Nephron progenitor cell (in vitro differentiated cells): Measurements from ENCODE around the gene ASB9.

Source experiments
- DNase-seq: peaks from one replicate; pipeline ENCODE4 v3.0.0; 2021
- H3K27ac Mint-ChIP-seq: 2 replicates; pipeline ENCODE4 v1.8.0; 2021; ENCODE audit warnings: mild to moderate bottlenecking, moderate library complexity, mixed read lengths
- H3K27me3 Mint-ChIP-seq: 2 replicates; pipeline ENCODE4 v1.8.0; 2021; ENCODE audit warnings: mild to moderate bottlenecking, low read depth, mixed read lengths; ENCODE audit not compliant: poor library complexity
- H3K36me3 Mint-ChIP-seq: 2 replicates; pipeline ENCODE4 v1.8.0; 2021; ENCODE audit warnings: low read depth, mixed read lengths
- H3K4me1 Mint-ChIP-seq: 2 replicates; pipeline ENCODE4 v1.8.0; 2021; ENCODE audit warnings: mixed read lengths
- H3K4me3 Mint-ChIP-seq: 2 replicates; pipeline ENCODE4 v1.8.0; 2021; ENCODE audit warnings: mild to moderate bottlenecking, moderate library complexity, mixed read lengths
- H3K9me3 Mint-ChIP-seq: 2 replicates; pipeline ENCODE4 v1.8.0; 2021; ENCODE audit warnings: mild to moderate bottlenecking, moderate library complexity, mixed read lengths
- TF ChIP-seq, protein P1 (sequence below): fragments of 200-600 bp; sonication (generic); IDR thresholded peaks from 2 replicates; pipeline ENCODE4 v1.5.0; 2021; ENCODE audit warnings: antibody characterized with exemption

Gene ASB9, protein sequence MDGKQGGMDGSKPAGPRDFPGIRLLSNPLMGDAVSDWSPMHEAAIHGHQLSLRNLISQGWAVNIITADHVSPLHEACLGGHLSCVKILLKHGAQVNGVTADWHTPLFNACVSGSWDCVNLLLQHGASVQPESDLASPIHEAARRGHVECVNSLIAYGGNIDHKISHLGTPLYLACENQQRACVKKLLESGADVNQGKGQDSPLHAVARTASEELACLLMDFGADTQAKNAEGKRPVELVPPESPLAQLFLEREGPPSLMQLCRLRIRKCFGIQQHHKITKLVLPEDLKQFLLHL

DNA sequence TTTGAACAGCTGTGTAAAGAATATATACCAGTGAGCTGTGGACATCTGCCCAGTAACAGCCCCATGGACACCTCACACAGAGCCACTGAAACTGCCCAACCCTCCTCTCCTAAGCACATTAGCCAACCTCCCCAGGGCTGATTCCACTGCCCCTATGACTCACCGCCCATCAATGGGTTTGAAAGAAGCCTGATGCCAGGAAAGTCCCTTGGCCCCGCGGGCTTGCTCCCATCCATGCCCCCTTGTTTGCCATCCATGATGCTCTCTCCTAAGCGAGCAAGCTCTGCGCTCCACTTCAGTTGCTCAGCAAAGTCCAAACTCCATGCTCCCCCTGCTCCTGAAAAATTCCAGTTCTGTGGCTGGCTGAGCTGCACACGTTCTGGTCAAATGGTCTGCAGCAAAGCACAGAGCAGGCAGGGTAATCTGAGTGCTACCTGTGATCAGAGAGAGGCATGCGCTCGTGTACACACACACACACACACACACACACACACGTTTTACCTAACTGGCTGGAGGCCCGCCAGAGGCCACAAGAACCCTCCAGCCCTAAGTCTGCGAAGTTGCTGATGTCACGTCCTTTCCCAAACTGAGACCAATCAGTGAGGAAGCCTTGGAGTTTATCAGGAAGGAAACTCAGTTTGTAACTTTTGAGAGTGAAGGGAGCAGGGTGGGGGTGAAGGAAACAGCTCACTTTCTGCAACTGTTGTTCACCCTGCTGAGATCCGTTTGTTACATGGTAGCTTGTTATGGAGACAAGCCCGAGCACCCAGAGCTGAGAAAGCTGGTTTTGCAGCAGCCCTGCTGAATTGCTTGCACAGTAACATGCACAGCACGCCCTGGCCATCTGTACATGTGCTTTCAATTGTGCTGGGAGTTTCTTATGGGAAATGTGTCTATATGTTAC lies at the start of gene ASB9:
TSS of gene ASB9 (minus strand) at position 466 of the 904 bp plus-strand sequence. CDS start at position 257, 209 bp downstream.
- peaks cover 10% of the 10 kb centered on the region for H3K4me1 Mint-ChIP-seq
- H3K36me3 Mint-ChIP-seq = no peaks in the 10 kb centered on the region
- DNase-seq = peak; percentile 19
- TF ChIP-seq, protein P1, sequence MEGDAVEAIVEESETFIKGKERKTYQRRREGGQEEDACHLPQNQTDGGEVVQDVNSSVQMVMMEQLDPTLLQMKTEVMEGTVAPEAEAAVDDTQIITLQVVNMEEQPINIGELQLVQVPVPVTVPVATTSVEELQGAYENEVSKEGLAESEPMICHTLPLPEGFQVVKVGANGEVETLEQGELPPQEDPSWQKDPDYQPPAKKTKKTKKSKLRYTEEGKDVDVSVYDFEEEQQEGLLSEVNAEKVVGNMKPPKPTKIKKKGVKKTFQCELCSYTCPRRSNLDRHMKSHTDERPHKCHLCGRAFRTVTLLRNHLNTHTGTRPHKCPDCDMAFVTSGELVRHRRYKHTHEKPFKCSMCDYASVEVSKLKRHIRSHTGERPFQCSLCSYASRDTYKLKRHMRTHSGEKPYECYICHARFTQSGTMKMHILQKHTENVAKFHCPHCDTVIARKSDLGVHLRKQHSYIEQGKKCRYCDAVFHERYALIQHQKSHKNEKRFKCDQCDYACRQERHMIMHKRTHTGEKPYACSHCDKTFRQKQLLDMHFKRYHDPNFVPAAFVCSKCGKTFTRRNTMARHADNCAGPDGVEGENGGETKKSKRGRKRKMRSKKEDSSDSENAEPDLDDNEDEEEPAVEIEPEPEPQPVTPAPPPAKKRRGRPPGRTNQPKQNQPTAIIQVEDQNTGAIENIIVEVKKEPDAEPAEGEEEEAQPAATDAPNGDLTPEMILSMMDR = no peak
- no peak within 1 kb of the TSS for H3K4me3 Mint-ChIP-seq
- H3K27ac Mint-ChIP-seq = peak within 1 kb of the TSS; percentile 20
- no peaks in the 10 kb centered on the region for H3K27me3 Mint-ChIP-seq
- H3K9me3 Mint-ChIP-seq = peaks cover 23% of the 10 kb centered on the region

DNA sequence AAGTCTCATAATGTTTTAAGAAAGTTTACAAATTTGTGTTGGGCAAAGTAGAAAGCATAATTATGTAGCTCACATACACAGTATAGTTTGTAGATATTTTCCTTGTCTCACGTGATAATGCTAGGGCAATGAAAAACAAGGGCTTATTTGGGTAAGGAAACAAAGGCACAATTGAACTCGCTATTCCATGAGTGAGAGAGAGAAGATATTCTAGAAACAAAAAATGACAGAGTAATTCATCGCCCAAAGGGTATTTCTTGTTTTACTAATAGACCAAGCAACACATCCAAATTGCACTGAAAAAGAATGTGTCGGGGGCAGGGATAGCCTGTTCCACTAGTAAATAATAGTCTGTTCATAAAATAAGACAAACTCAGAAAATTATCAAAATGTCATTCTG lies 49.2 kb upstream of the ASB9 start:
- Mint-ChIP-seq H3K27me3 (peaks cover 3% of the 10 kb centered on the region), H3K9me3 (no peaks in the 10 kb centered on the region), H3K36me3 (peaks cover 12% of the 10 kb centered on the region), H3K4me3 (no peak overlapping the region), H3K27ac (no peak overlapping the region), H3K4me1 (no peaks in the 10 kb centered on the region)
- TF ChIP-seq, protein P1 = no peak
- no peak for DNase-seq

DNA sequence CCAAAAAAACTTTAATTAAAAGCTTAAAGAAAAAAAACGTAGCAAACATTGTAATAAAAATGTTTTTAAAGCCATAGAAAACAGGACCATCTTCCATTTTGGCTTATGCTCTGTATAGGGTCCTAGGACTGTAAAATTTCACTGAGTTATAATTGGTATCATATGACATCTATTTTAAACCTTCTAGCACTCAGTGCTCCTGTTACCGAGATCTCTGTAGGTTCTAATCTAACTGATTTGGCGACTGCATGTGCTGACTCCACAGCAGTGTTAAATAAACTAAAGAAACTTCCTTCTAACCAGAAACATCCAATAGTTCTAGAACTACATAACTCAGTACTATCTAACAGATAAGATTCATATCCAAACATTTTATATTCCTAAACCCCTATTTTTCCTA lies 45.6 kb upstream of the ASB9 start, which contains the start of gene ASB11:
TSS of gene ASB11 (minus strand) at position 132 of the 400 bp plus-strand sequence. CDS start at position 97, 35 bp downstream.
- Mint-ChIP-seq H3K27me3 (peaks cover 3% of the 10 kb centered on the region), H3K27ac (no peak within 1 kb of the TSS), H3K4me3 (no peak within 1 kb of the TSS), H3K4me1 (no peaks in the 10 kb centered on the region), H3K9me3 (no peaks in the 10 kb centered on the region), H3K36me3 (peaks cover 12% of the 10 kb centered on the region)
- TF ChIP-seq, protein P1 = no peak
- DNase-seq = no peak

DNA sequence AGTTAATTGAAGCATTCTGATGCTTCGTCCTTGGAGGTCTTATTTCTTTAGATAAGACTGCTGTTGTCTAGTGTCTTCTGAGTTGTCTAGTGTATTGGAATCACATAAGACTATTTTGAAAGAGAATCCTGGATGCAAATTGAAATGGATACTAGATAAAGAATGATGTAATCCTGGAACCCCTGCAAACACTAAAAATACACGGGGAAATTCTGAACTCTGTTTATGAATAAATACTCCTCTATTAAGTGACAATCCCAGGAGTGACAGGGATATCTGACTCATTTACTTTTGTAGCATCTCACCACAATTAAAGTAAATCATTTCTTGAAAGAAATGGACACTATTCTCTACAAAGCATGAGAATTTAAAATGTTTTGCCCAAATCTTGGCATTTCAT lies 44.6 kb upstream of the ASB9 start:
- TF ChIP-seq, protein P1 = no peak
- no peak overlapping the region for H3K4me3 Mint-ChIP-seq
- H3K9me3 Mint-ChIP-seq = no peaks in the 10 kb centered on the region
- no peak for DNase-seq
- peaks cover 12% of the 10 kb centered on the region for H3K36me3 Mint-ChIP-seq
- H3K27ac Mint-ChIP-seq = no peak overlapping the region
- peaks cover 3% of the 10 kb centered on the region for H3K27me3 Mint-ChIP-seq
- no peaks in the 10 kb centered on the region for H3K4me1 Mint-ChIP-seq

DNA sequence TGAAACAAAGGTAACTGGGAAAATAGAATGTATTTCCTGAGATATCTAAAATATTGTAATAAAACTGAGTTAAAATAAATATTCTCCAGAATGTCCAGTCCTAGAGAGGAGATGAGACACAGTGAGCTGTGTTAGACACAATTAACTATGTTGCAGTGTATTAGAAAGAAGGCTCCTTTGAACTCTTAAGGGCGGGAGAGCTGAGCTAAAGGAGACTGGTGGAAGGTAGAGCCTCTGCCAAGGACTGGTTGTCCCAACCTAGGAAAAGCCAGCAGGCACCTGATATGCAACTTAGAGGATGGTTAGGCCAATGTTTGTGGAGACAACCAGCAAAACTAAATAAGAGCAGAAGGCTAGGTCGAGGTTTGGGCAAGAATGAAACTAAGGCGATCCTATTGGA lies 41.2 kb upstream of the ASB9 start:
- DNase-seq = no peak
- no peak overlapping the region for H3K4me3 Mint-ChIP-seq
- no peaks in the 10 kb centered on the region for H3K36me3 Mint-ChIP-seq
- peaks cover 12% of the 10 kb centered on the region for H3K27me3 Mint-ChIP-seq
- TF ChIP-seq, protein P1 = no peak
- H3K4me1 Mint-ChIP-seq = no peaks in the 10 kb centered on the region
- H3K27ac Mint-ChIP-seq = no peak overlapping the region
- peaks cover 4% of the 10 kb centered on the region for H3K9me3 Mint-ChIP-seq
